ENCODE measurements around the gene NUDT4.

- TF ChIP-seq, protein P1, sequence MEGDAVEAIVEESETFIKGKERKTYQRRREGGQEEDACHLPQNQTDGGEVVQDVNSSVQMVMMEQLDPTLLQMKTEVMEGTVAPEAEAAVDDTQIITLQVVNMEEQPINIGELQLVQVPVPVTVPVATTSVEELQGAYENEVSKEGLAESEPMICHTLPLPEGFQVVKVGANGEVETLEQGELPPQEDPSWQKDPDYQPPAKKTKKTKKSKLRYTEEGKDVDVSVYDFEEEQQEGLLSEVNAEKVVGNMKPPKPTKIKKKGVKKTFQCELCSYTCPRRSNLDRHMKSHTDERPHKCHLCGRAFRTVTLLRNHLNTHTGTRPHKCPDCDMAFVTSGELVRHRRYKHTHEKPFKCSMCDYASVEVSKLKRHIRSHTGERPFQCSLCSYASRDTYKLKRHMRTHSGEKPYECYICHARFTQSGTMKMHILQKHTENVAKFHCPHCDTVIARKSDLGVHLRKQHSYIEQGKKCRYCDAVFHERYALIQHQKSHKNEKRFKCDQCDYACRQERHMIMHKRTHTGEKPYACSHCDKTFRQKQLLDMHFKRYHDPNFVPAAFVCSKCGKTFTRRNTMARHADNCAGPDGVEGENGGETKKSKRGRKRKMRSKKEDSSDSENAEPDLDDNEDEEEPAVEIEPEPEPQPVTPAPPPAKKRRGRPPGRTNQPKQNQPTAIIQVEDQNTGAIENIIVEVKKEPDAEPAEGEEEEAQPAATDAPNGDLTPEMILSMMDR (IDR thresholded peaks at IDR 0.05) = no peak
- TF ChIP-seq POLR2A (IDR thresholded peaks at IDR 0.05) (no peak), EP300 (IDR thresholded peaks at IDR 0.05) (no peak)
Measured at GRCh38 chr12:93417967-93418480, 40.3 kb downstream of the NUDT4 start.

Data from tibial nerve (tissue), 4 donors.